SW480 (cell line): ENCODE data around the gene PCDHGB5.

Experiments
- DNase-seq: peaks from one replicate; pipeline ENCODE4 v3.0.0-alpha.2; 2016; ENCODE audit warnings: low spot score

PCDHGB5 gene

GRCh38 chr5:141441571-141442170 lies 43.9 kb downstream of the PCDHGB5 start:
- no peak for DNase-seq
